HEK293T (cell line): Measurements from ENCODE around the gene PTPRZ1.

ENCODE experiments used
- CTCF ChIA-PET: fragments of 350-600 bp; formaldehyde crosslinking; extraction: SDS; loops from one replicate; lab custom pipeline; 2021; ENCODE audit warnings: antibody characterized with exemption, inconsistent platforms; lab: Yijun Ruan, JAX
- POLR2A ChIA-PET: fragments of 350-600 bp; formaldehyde crosslinking; extraction: SDS; loops from one replicate; lab custom pipeline; 2020; ENCODE audit warnings: antibody characterized with exemption, inconsistent platforms; lab: Yijun Ruan, JAX
- DNase-seq: peaks from one replicate; pipeline ENCODE4 v3.0.0; 2012; ENCODE audit warnings: mixed read lengths; ENCODE audit errors: extremely low spot score
- ARNT ChIP-seq: fragments of 450-650 bp; IDR thresholded peaks from 2 replicates; pipeline ENCODE4 v1.6.1; 2017; ENCODE audit warnings: mild to moderate bottlenecking
- BHLHE40 ChIP-seq: fragments of 450-650 bp; IDR thresholded peaks from 2 replicates; pipeline ENCODE4 v1.6.1; 2016; ENCODE audit warnings: mild to moderate bottlenecking, moderate library complexity, borderline replicate concordance
- CTBP1 ChIP-seq: fragments of 450-650 bp; IDR thresholded peaks from 2 replicates; pipeline ENCODE4 v1.6.1; 2016; ENCODE audit warnings: borderline replicate concordance
- ELF4 ChIP-seq: fragments of 450-650 bp; IDR thresholded peaks from 2 replicates; pipeline ENCODE4 v1.6.1; 2017; ENCODE audit warnings: antibody characterized with exemption
- FOXA1 ChIP-seq: fragments of 450-650 bp; IDR thresholded peaks from 2 replicates; pipeline ENCODE4 v1.6.1; 2016; ENCODE audit warnings: mild to moderate bottlenecking
- FOXK2 ChIP-seq: fragments of 450-650 bp; IDR thresholded peaks from 2 replicates; pipeline ENCODE4 v1.6.1; 2016; ENCODE audit warnings: mild to moderate bottlenecking
- FOXM1 ChIP-seq: fragments of 450-650 bp; IDR thresholded peaks from 2 replicates; pipeline ENCODE4 v1.6.1; 2017; ENCODE audit warnings: mild to moderate bottlenecking, borderline replicate concordance
- HDGF ChIP-seq: fragments of 450-650 bp; IDR thresholded peaks from 2 replicates; pipeline ENCODE4 v1.6.1; 2017; ENCODE audit warnings: antibody characterized with exemption, borderline replicate concordance
- L3MBTL2 ChIP-seq: fragments of 450-650 bp; conservative IDR thresholded peaks from 2 replicates; pipeline ENCODE4 v1.6.1; 2016; ENCODE audit warnings: mild to moderate bottlenecking
- LEF1 ChIP-seq: fragments of 450-650 bp; IDR thresholded peaks from 2 replicates; pipeline ENCODE4 v1.6.1; 2017; ENCODE audit warnings: mild to moderate bottlenecking, borderline replicate concordance
- NFRKB ChIP-seq: fragments of 450-650 bp; IDR thresholded peaks from 2 replicates; pipeline ENCODE4 v1.6.1; 2016; ENCODE audit warnings: mild to moderate bottlenecking, moderate library complexity
- PKNOX1 ChIP-seq: fragments of 450-650 bp; IDR thresholded peaks from 2 replicates; pipeline ENCODE4 v1.6.1; 2016
- SP1 ChIP-seq: fragments of 450-650 bp; IDR thresholded peaks from 2 replicates; pipeline ENCODE4 v1.6.1; 2017
- SUZ12 ChIP-seq: fragments of 450-650 bp; IDR thresholded peaks from 2 replicates; pipeline ENCODE4 v1.6.1; 2016; ENCODE audit warnings: mild to moderate bottlenecking
- TARDBP ChIP-seq: fragments of 450-650 bp; IDR thresholded peaks from 2 replicates; pipeline ENCODE4 v1.6.1; 2016
- ZNF384 ChIP-seq: fragments of 450-650 bp; IDR thresholded peaks from 2 replicates; pipeline ENCODE4 v1.6.1; 2016

PTPRZ1 gene

GRCh38 chr7:122018032-122018431 is 145.1 kb downstream of the PTPRZ1 start:
- POLR2A ChIA-PET: no interaction called here
- CTCF ChIA-PET: no interaction called here
- no peak for DNase-seq
- no peak for TF ChIP-seq ELF4
- TF ChIP-seq SP1: no peak
- no peak for TF ChIP-seq CTBP1
- no peak for TF ChIP-seq NFRKB
- TF ChIP-seq TARDBP: no peak

DNA sequence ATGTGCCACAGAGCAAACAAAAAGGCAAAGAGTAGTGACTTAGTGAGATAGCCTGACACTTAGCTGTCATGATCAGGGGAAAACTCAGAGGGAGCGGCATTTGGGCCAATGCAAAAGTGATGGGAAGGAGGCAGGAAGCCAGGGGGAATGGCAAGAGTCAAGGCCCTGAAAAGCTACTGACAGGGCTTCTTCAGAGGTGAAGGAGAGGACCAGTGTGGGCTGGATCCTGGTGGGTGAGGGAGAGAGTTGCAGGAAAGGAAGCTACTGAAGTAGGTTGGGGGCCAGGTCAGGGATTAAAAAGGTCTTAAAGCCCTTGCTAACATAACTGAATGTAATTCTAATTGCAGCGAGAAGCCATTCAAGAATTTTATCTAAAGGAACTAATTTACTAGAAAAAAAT is 154.1 kb downstream of the PTPRZ1 start:
- POLR2A ChIA-PET: no interaction called here
- no peak for TF ChIP-seq NFRKB
- no peak for TF ChIP-seq HDGF
- TF ChIP-seq ELF4: no peak
- TF ChIP-seq SUZ12: no peak
- TF ChIP-seq FOXA1: no peak
- TF ChIP-seq PKNOX1: no peak
- TF ChIP-seq LEF1: no peak
- no peak for TF ChIP-seq TARDBP
- TF ChIP-seq SP1: no peak
- DNase-seq: no peak
- CTCF ChIA-PET: no interaction called here

GRCh38 chr7:122033641-122034040 is 160.7 kb downstream of the PTPRZ1 start:
- ChIA-PET POLR2A (no interaction called here), CTCF (no interaction called here)
- TF ChIP-seq SUZ12 (no peak), HDGF (no peak), PKNOX1 (no peak), FOXA1 (no peak), NFRKB (no peak), FOXM1 (no peak), LEF1 (no peak), ARNT (no peak), FOXK2 (no peak), L3MBTL2 (no peak), TARDBP (no peak), BHLHE40 (no peak), SP1 (no peak), ELF4 (no peak), ZNF384 (no peak), CTBP1 (no peak)
- no peak for DNase-seq

DNA sequence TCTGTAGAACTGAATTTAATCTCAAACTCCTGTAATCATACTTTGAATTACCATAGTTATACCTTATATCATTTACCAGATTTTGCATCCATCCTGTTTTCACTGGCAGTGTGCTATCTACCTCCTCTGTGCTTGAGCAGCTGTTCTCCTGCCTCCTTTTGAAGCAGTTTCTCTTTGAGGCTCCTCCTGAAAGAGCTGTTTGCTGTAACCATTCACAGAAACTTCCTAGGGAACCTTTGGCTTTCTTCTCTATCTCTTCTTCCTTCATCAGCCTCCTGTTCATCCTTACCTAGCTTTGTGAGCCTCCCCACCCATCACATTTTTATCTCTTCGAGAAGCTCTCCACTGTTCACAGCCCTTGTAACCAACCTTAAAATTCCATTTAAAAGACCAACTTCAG is 162.9 kb downstream of the PTPRZ1 start:
- POLR2A ChIA-PET: no interaction called here
- CTCF ChIA-PET: no interaction called here
- no peak for DNase-seq
- TF ChIP-seq L3MBTL2: no peak
- no peak for TF ChIP-seq HDGF
- no peak for TF ChIP-seq CTBP1
- no peak for TF ChIP-seq FOXA1
- TF ChIP-seq NFRKB: no peak

DNA sequence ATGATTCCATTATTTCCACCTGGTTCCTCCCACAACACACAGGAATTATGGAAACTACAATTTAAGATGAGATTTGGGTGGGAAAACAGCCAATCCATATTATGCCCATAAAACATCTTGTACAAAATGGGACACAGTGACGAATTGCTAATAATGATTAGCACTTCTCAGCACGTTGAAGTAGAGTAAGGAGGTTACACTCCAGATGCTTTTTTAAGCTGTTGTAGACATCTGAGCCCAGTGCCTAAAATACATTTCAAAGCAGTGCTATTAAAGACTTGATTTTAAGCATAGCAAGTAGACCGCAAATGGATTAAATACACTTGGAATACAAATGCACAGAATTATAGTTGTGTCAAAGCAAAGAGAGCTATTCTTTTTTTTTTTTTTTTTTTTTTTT is 165.2 kb downstream of the PTPRZ1 start:
- TF ChIP-seq CTBP1 (no peak), SP1 (no peak), PKNOX1 (no peak), HDGF (no peak), SUZ12 (no peak), TARDBP (no peak), L3MBTL2 (no peak), ELF4 (no peak), ZNF384 (no peak), NFRKB (no peak), FOXA1 (no peak)
- ChIA-PET POLR2A (no interaction called here), CTCF (interaction anchor here (0.7 kb wide), 1 partner anchor 479 kb away, joined by 5 read pairs; no protein-coding TSS in a partner anchor)
- DNase-seq: no peak

DNA sequence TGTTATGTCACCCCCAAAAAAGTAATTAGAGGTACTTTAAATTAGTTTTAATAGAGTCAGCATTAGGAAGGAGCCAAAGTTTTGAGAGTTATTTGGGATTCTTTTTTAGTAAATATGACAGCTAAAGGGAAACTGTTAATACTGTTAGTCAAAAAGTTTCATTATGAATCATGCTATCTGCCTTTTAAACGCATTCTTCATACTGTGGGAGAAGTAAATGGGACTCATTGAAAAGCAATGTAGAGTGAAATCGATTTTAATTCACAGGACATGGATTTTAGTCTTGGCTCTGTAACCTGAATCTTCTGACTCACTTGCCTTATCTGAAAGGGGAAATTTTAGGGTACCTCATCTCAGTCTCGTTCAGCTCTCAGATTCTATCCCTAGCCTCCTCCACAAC is 165.9 kb downstream of the PTPRZ1 start:
- DNase-seq: no peak
- ChIA-PET POLR2A (no interaction called here), CTCF (no interaction called here)

More for the DNA sequence above, 165.9 kb downstream of the PTPRZ1 start:
- no peak for TF ChIP-seq LEF1
- no peak for TF ChIP-seq FOXA1
- no peak for TF ChIP-seq ZNF384
- no peak for TF ChIP-seq L3MBTL2
- TF ChIP-seq FOXK2: no peak
- no peak for TF ChIP-seq TARDBP
- TF ChIP-seq ELF4: no peak
- TF ChIP-seq ARNT: no peak
- no peak for TF ChIP-seq HDGF
- no peak for TF ChIP-seq PKNOX1
